HG03135 (cell line): ENCODE measurements around the gene SLC38A8.

Experiments used
- ATAC-seq: cut with Tn5 transposase; IDR thresholded peaks from one replicate; pipeline ENCODE4 v1.9.1; 2021; ENCODE audit warnings: mild to moderate bottlenecking, moderate library complexity; ENCODE audit not compliant: unreplicated experiment

SLC38A8 gene

DNA sequence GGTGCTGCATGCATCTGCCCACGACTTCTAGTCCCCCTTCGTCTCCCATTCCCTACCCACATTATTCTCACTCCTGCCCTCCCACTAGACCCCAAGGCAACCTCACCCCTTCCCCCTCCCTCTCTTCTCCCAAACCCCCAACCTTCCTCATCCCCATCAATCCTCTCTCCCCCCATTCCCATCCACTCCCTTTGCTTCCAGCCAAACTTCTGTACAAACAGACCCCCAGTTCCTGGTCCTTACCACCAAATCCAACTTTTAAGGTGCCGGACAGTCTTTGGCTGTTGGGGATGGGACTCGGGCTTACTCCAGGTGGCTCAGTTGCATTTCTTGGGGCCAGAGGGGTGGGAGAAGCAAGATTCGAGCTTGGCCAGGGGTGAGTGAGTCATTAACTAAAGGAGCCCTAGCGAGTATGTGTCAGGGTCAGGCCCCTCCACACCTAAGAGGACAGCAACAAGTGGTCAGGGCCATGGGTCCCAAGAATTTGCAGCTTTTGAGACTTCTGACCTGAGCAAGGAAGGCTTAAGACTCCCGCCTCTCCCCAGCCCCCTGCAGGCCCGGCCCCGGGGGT is at the start of gene SLC38A8:
TSS of gene SLC38A8 (minus strand) at position 488 of the 571 bp plus-strand sequence. CDS start 638 bp downstream, outside the sequence.
- ATAC-seq: no peak

DNA sequence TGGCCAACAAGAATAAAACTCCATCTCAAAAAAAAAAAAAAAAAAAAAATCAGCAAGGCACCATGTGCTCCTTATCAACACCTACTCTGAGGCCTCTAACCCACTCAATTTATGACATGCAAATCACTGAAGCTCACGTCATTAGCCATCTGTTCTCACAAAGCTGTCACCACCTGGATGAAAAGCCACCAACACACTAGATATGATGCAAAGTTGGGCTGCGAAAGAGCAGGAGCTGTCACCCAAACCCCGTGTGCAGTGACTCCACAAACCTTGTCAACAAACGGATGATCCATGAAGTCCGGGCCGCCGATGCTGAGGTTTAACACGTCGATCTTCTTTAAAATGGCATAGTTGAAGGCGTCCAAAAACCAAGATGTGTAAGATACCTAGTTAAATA is 48.9 kb upstream of the SLC38A8 start:
- ATAC-seq: no peak

DNA sequence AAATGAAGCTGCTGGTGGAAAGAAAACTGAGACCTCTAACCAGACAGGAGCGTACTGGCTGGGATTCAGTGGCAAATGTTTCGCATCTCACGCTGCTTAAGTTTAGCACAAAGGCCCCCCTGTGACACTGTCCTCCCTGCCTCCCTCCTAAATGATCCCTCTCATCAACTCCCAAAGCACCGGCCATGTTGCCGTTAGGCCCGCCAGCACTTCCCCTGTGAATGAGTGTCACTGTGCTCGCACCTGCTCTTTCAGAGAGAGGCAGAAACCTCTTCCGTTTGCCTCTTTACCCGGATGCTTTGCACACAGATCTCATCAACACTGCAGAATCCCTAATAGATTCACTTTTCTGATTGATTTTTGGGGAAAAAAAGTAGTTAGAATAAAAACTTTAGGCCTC is 47.6 kb upstream of the SLC38A8 start:
- no peak for ATAC-seq

DNA sequence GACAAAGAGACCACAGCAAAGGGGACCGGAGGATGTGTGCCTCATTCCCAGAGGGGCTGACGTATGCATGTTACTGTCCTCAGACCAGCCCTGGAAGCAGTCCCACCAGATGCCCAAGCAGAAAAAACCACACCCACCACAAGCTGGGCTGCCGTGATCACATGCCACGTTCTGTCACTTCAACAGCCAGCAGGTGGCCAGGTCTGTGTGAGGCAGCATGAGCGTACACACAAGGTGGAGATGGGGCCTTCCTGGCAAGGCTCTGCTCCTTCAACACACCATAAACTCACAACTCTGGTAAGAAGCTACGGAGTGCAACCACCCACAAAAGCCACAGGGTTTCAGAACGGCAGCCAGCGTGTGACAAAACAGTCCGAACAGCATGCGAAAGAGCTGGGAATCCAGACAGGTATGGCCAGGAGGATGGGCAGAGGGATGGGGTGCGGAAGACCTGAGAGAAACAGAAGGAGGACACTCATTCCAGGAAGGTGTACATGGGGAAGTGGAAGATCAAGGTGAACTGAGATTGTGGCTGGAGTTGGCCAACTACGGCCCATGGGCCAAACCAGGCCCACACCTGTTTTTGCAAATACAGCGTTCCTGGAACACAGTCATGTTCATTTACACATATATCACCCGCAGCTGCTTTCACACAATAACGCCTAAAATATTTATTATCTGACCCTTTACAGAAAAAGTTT is 46.2 kb upstream of the SLC38A8 start:
- ATAC-seq: peak; percentile 90

DNA sequence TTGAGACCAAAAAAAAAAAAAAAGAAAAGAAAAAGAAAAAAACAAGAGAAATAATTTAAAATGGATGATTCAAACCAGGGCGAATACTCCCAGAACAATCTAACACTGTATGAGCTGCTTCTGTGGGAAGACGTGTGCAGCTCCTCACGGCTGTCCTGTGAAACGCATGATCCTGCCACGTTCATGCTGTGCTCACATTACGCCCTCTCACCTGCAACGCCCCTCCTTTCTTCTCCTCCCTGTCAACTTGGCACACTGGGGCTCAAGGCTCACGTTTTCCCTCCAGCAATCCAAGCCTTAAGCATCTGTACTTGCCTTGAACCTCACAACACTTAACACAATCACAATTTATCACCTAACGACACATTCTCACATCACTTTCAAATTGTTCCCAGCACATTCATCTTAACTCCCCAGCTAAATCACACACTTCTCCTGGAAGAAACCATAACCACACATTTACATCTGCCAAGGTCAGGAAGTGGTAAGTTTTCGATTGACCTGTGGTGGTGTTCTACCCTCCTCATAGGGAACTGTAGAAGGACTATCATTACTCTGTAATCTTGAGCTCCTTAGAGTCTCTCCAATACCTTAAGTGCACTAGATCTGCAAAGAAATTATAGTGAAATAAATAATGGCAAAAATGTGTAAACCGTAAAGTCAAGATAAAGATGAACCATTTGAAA is 45.0 kb upstream of the SLC38A8 start:
- no peak for ATAC-seq

DNA sequence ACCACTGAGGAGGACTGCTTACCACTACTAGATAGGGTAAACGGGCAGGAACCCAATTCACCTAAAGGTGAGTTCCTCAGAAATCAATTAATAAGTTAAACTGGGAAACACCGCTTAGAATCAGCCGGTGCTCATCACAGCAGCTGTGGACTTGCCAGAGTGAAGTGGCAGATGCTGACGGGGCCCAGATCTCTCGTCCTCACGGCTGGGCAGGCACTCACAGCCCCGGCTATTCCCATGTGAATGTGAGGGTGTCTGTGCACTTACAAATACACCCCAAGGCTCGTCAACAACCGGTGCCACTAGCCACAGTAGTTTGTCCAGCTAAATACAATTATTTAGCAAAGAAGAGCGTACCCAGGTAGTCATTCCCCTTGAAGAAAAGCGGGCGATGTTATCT is 44.4 kb upstream of the SLC38A8 start:
- no peak for ATAC-seq

DNA sequence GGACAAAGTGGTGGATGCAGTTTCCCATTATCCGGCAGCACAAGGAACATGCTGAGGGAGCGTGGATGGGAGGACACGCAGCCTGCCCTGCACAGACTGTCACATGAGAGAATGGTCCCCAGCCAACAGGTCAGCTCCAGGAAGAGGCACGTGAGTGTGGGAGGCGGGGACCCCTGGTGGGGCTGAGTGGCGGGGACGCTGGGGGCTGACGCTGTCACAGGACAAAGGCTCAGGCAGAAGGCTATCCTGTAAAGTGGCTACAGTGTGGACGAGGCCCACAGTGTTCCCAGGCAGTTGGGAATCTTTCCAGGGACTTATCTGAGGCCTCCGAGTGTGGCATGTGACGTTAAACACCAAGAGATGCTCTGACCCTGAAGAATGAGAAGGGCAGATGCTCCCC is 43.7 kb upstream of the SLC38A8 start:
- ATAC-seq: no peak

DNA sequence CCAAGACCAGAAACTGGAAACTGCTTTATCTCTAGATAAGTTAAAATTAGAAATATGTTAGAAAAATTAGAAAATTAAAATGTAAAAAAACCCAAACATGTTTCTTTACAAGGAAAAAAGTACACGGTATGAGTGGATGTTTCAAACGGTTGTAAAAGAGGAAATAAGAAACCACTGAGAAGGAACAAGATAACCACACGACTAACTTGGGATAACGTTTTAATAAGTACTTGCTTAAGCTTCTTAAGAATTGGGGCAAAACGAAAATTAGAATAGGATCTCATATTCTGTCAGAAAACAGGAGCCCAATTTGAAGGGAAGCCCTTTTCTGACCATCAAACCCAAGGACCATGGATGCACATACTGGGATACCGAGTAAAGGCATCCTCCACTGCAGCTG is 43.2 kb upstream of the SLC38A8 start:
- ATAC-seq: no peak

DNA sequence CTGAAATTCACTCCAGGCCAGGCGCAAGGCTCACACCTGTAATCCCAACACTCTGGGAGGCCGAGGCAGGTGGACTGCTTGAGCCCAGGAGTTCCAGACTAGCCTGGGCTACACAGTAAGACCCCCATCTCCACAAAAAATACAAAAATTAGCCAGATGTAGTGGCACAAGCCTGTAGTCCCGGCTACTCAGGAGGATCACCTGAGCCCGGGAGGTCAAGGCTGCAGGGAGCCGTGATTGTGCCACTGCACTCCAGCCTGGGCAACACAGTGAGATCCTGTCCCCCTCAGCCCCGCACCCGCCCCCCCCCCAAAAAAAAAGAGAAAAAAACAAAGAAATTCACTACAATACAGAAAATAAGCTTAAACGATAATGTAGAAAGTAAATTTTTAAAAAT is 42.7 kb upstream of the SLC38A8 start:
- ATAC-seq: no peak

DNA sequence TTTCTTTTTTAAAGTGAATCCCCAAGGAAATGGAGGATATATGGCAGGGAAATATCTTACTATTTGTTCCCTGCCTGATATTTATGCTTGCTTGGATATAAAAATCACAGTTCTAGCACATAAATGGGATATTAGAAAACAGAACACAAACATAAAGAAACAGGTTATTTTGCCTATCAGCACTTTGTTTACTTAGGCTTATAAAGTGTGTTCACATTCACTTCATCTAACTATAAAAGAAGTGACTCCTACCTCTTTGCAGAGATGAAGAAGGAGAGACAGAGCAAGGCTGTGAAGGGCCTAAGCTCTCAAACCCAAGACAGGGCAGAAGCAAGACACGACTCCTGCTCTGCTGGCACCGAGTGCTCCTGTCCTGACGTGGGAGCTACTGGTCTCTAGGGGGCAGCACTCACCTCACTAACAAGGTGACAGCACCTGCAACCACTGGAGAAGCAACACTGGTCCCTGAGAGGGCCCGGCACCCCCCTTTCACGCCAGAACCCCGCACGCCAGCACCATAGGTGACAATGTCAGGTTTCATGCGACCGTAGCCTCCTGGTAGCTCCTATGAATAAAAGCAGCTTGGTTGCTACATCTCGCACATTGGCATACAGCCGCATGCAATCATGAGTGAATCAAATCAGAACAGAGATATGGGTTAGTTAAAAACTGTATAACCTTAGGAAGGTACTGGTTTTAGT is 42.1 kb upstream of the SLC38A8 start:
- ATAC-seq: no peak

DNA sequence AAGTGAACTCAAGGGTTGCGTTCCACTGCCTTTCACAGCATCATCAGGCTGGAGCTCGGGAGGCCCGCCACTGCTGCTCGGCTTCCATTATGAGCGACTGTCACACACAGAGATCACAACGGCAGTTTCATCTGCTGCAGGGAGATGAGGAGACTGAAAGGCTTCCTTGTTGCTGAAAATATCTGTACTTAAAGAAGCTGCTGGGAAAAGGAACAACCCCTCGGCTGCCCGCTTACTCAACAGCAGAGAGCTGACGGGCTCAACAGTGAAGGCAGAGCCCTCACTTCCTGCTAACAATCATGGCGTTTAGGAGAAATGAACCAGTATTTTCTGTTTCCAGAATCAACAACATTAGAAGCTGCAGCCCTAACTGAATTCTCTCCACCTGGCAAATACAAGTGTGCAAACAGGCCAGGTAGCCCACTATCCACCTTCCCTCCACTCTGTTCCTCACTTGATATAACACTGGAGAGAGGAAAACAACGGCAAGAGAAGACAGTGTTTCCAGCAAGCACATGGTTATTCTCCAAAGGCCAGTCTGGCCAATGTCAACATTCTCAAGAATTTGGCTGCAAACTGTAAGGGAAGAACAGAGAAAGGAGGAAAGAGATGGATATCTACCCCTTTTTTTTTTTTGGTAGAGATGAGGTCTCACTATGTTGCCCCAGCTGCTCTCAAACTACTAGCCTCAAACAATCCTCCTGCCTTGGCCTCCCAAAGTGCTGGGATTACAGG is 40.4 kb upstream of the SLC38A8 start:
- ATAC-seq: no peak

DNA sequence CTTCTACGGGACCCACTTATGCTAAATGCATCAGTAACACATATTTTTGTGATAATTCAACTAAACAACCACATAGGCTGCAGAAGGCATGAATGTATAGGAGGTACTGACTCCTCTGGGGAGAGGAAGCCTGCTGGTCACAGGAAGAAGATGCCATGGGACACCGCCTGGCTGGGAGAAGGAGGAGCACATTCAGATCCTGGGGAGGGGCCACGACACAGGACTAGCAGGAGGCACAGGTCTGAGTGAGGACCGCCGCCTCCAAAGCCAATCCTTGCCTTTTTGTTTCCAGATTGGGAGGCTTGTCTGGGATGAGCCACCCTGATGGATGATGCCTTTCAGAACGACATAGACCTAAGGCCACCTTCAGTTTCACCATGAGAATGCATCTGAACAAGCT is 39.5 kb upstream of the SLC38A8 start:
- no peak for ATAC-seq

DNA sequence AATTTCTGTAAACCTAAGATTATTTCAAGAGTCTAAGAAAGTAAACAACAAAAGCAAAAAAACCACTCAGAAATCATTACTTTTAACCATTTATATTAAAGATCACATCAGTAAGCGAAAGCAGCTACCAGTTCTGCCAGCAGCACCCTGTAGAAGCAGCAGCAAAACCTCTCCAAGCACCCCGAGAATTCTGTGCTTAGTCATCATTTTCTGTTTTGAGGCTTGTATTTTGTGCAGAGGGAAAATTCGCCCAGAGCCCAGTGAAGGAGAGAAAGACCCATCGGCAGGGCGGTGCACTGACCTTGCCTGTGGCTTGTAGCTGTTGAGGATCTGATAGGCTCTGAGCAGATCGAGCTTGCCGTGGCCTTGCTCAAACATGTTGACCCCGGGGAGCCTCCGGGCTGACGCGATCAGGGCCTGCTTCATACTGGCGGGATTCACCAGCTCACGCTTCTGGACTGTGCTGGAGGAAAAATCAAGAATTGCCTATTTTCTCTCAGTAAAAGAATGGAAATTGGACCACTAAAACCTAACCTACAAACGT is 38.9 kb upstream of the SLC38A8 start:
- no peak for ATAC-seq

DNA sequence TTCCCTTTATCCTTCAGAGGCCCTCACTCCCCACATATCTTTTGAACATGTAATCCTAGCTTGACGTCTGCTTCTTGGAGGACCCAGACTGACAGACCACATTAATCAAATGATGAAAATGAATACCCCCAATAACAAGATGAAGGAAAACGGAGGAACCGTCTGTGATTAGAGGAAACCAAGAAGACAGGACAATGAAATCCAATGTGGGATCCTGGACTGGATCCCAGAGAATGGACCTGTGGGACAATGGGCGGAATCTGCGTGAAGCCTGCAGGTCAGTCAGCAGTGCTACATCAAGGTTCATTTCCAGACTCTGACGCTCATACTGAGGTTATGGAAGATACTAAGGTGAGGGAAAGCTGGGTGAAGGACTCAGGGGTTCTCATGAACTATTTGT is 38.2 kb upstream of the SLC38A8 start:
- no peak for ATAC-seq

DNA sequence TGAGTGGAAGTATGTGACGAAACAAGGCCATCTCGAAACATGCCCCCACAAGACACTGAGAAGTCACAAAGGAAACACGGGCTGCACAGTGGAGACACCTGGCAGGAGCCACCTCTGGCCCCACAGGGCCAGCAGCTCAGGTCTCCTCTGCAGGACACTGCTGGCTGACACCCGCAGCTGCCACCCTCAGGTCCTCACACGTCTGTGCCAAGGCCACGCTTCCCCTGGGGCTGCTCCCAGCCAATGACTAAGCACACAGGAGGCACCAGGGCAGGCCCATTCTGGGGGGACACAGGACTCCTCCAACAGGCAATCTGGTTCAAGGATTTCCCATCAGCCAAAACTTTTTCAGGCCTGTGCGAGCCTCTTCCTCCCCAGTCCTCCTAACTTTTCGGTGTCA is 37.8 kb upstream of the SLC38A8 start:
- no peak for ATAC-seq

DNA sequence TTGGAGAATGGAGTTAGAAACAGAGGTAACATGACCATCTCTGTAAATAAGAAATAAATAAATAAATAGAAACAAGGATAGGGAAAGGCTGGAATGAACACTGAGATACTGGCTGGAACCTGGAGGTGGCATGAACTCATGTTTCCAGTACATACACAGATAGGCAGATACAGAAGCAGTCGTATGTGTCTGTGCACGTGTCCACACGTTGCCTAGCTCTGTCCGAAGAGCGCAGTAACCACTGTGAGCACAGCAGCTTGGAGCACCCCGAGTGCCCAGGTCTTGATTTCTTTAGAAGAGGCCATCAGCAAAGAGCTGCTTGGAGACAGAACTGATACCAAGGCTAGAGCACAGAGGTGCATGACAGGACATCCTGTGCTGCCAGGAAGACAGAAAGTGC is 37.1 kb upstream of the SLC38A8 start:
- no peak for ATAC-seq

DNA sequence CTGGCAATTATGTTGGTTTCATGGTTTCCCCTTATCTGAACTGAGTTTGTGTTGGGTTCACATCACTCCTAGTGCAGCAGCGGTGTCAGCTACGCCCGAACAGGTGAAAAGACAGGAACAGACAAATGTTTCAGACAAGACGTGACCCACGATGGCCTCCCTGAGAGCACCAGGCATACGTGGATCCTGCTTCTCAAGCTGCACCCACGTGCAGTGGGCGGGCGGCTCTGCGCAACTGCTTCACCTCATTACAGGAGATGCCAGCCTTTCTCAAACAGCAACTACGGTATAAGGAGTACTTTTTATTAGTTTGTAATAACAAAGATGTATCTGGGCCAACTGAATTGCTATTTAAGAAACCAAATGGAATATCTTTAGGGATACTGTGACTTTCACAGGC is 32.8 kb upstream of the SLC38A8 start:
- no peak for ATAC-seq

DNA sequence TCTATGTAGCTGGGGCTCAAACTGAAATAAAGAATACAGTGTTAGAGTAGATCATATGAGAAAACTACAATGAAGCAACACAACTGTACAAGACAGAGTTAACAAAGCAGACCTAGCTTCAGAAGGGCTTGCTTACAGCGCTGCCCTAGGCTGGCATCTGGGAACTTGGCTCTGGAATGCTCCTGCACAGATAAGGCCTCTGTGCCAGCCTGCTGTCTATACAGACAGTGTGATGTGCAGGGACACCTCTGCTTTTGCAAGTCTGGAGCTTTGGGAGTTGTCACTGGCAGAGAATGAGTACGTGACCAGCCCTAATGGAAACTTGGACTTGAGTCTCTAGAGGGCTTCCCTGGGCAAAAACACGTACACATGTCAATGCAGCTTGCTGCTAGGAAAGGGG is 32.1 kb upstream of the SLC38A8 start:
- no peak for ATAC-seq

DNA sequence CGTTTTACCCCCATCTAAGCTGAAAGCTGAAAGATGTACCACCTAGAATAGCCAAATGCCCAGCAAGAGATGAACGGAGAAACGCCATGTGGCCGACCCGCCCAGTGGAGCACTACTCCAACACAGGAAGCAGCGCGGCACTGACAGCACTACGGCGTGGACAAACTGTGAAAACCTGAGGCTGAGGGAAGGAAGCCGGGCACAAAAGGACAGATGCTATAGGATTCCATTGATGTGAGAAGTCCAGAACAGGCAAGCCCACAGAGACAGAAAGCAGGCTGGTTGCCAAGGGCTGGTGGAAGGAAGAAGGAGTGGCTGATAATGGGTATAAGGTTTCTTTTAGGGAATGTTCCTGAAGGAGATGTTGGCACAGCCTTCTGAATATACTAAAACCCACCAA is 29.4 kb upstream of the SLC38A8 start:
- no peak for ATAC-seq

DNA sequence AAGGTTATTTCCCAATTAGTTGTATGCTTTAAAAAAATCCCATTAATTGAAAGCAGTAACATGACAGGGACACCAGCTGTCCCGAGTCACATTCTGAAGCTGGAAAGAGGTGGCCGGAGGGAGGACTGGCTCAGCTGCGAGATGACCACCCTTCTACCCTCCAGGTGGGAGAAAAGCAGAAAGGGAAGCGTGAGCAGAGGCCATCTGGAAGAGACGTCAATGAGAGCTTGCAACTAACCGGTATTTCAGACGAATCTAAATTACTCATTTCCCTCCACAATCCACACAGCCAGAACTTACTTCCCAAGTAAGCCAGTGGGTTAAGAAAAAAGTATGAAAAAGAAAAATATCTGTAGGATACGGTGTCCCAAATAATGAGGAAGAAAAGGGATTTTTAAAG is 28.5 kb upstream of the SLC38A8 start:
- ATAC-seq: no peak

DNA sequence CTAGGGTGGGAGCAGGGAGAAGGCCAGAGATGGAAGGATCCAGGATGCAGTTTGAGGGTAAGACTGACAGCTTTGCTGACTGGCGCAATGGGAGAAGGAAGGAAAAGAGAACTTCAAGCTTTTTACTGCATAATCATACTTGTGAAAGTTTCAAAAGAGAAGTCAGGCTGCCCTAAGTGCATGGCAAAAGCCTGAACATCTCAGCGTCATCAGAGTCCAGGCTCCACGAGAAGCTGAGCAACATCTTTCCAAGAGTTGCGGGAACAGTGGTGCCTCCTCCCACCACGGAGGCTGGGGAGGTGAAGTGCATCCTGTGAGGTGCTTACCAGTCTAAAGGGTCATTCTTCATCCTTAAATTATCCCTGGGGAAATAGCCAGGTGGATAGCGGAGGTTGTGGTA is 26.9 kb upstream of the SLC38A8 start:
- no peak for ATAC-seq
